H1 (cell line): ENCODE results near the gene CHRNA3. TPM values are rescaled to one million over a fixed set of nuclear protein-coding genes. Genes with fewer than 3 reads are reported as not detected.

Experiments used
- CTCF ChIA-PET: fragments of 300-600 bp; sonication (Branson Sonifier 250); formaldehyde crosslinking; loops from one replicate; lab custom pipeline; 2021; ENCODE audit not compliant: partially characterized antibody; lab: Charles Lee
- POLR2A ChIA-PET: fragments of 300-600 bp; sonication (Branson Sonifier 250); formaldehyde crosslinking; loops from one replicate; lab custom pipeline; 2021; ENCODE audit warnings: inconsistent platforms; ENCODE audit not compliant: partially characterized antibody; lab: Charles Lee
- DNase-seq, 2 experiments: peaks; one replicate each; pipeline versions ENCODE4 v3.0.0 to v3.0.0-alpha.2; 2010 to 2022; ENCODE audit warnings: low spot score in 2 of 2, low read depth in 1 of 2, mixed read lengths in 1 of 2
- FAIRE-seq: peaks from 2 replicates; lab custom pipeline; 2011; peaks lifted over from hg19 to GRCh38; lab: Jason Lieb, UNC
- H2AFZ ChIP-seq: 2 replicates; pipeline ENCODE4 v1.8.1; 2012; ENCODE audit warnings: low read length, inconsistent platforms
- H2AK5ac ChIP-seq: 2 replicates; pipeline ENCODE4 v1.6.1; 2013; ENCODE audit warnings: low read depth, low read length
- H2BK120ac ChIP-seq: replicated peaks from 2 replicates; pipeline ENCODE3; 2013; ENCODE audit warnings: low read depth, low read length, inconsistent platforms
- H2BK12ac ChIP-seq: 2 replicates; pipeline ENCODE4 v1.6.1; 2013; ENCODE audit warnings: low read depth, low read length
- H2BK15ac ChIP-seq: 2 replicates; pipeline ENCODE4 v1.6.1; 2013; ENCODE audit warnings: low read length
- H2BK20ac ChIP-seq: 2 replicates; pipeline ENCODE4 v1.6.1; 2013; ENCODE audit warnings: low read length
- H2BK5ac ChIP-seq: 2 replicates; pipeline ENCODE4 v1.6.1; 2013; ENCODE audit warnings: low read depth, low read length
- H3K14ac ChIP-seq: 2 replicates; pipeline ENCODE4 v1.6.1; 2013; ENCODE audit warnings: inconsistent platforms; ENCODE audit not compliant: insufficient read length
- H3K18ac ChIP-seq: 2 replicates; pipeline ENCODE4 v1.6.1; 2013; ENCODE audit warnings: low read length; ENCODE audit errors: extremely low read depth
- H3K23ac ChIP-seq: 2 replicates; pipeline ENCODE4 v1.6.1; 2013; ENCODE audit warnings: inconsistent platforms; ENCODE audit not compliant: insufficient read length
- H3K23me2 ChIP-seq: 2 replicates; pipeline ENCODE4 v1.6.1; 2013; ENCODE audit warnings: low read depth, low read length
- H3K27ac ChIP-seq: 2 replicates; pipeline ENCODE4 v1.6.1; 2011; ENCODE audit warnings: low read depth, low read length, inconsistent platforms
- H3K27me3 ChIP-seq, 4 experiments: replicated peaks in 1 of 4; 1 replicate in 1 of 4; 2 replicates in 3 of 4; pipeline versions ENCODE4 v1.6.1 to v1.8.1; 2011 to 2013; ENCODE audit warnings: low read length in 3 of 4, mild to moderate bottlenecking in 3 of 4, inconsistent platforms in 2 of 4, mixed read lengths in 2 of 4, moderate library complexity in 1 of 4; ENCODE audit not compliant: control insufficient read depth in 3 of 4, insufficient read depth in 3 of 4; ENCODE audit errors: extremely low read depth in 1 of 4
- H3K36me3 ChIP-seq, 4 experiments: 2 replicates each; pipeline versions ENCODE4 v1.6.1 to v1.8.1; 2011 to 2013; ENCODE audit warnings: mild to moderate bottlenecking in 4 of 4, low read length in 3 of 4, moderate library complexity in 2 of 4, control low read depth in 1 of 4, inconsistent platforms in 1 of 4; ENCODE audit not compliant: insufficient read depth in 4 of 4, control insufficient read depth in 2 of 4
- H3K4ac ChIP-seq: replicated peaks from 2 replicates; pipeline ENCODE3; 2013; ENCODE audit warnings: low read length, low read depth, mixed read lengths, inconsistent platforms; ENCODE audit not compliant: insufficient read length
- H3K4me1 ChIP-seq, 4 experiments: replicated peaks in 1 of 4; 1 replicate in 1 of 4; 2 replicates in 3 of 4; pipeline versions ENCODE4 v1.6.1 to v1.8.1; 2011 to 2013; ENCODE audit warnings: low read length in 3 of 4, inconsistent platforms in 2 of 4, mixed read lengths in 1 of 4; ENCODE audit not compliant: insufficient read depth in 4 of 4, control insufficient read depth in 3 of 4
- H3K4me2 ChIP-seq, 2 experiments: 2 replicates each; pipeline versions ENCODE4 v1.6.1 to v1.8.1; 2011 to 2013; ENCODE audit warnings: low read depth in 2 of 2, low read length in 2 of 2, control low read depth in 1 of 2, inconsistent platforms in 1 of 2, mild to moderate bottlenecking in 1 of 2; ENCODE audit not compliant: insufficient read depth in 1 of 2
- H3K4me3 ChIP-seq, 4 experiments: fragments of 200-600, 300-600 bp in 1 of 4; sonication (generic), shearing (Covaris generic), sonication (Bioruptor Twin) in 1 of 4; 2 replicates each; pipeline versions ENCODE4 v1.5.1 to v1.8.1; 2011 to 2016; ENCODE audit warnings: low read length in 4 of 4, low read depth in 3 of 4, control low read depth in 2 of 4, inconsistent platforms in 2 of 4, mild to moderate bottlenecking in 2 of 4, mixed read lengths in 1 of 4, moderate library complexity in 1 of 4; ENCODE audit not compliant: insufficient read depth in 2 of 4; ENCODE audit errors: extremely low read depth in 1 of 4
- H3K56ac ChIP-seq: replicated peaks from 2 replicates; pipeline ENCODE3; 2013; ENCODE audit warnings: low read depth, mild to moderate bottlenecking, mixed read lengths, low read length, inconsistent platforms; ENCODE audit not compliant: insufficient read length
- H3K79me1 ChIP-seq: 2 replicates; pipeline ENCODE4 v1.6.1; 2013; ENCODE audit warnings: low read depth, low read length, control low read depth
- H3K79me2 ChIP-seq, 2 experiments: 2 replicates each; pipeline versions ENCODE4 v1.6.1 to v1.8.1; 2012 to 2013; ENCODE audit warnings: low read length in 2 of 2, mild to moderate bottlenecking in 2 of 2, inconsistent platforms in 1 of 2; ENCODE audit not compliant: insufficient read depth in 2 of 2, control insufficient read depth in 1 of 2
- H3K9ac ChIP-seq, 4 experiments: replicated peaks in 1 of 4; 1 replicate in 1 of 4; 2 replicates in 3 of 4; pipeline versions ENCODE4 v1.6.1 to v1.8.1; 2011 to 2013; ENCODE audit warnings: low read depth in 3 of 4, low read length in 3 of 4, control low read depth in 2 of 4, mild to moderate bottlenecking in 2 of 4, moderate library complexity in 2 of 4, inconsistent platforms in 1 of 4; ENCODE audit errors: extremely low read depth in 1 of 4
- H3K9me3 ChIP-seq, 2 experiments: 2 replicates each; pipeline versions ENCODE4 v1.6.1 to v1.8.1; 2012 to 2013; ENCODE audit warnings: mild to moderate bottlenecking in 2 of 2, moderate library complexity in 2 of 2, control low read depth in 1 of 2, inconsistent platforms in 1 of 2, low read depth in 1 of 2, low read length in 1 of 2, mixed read lengths in 1 of 2; ENCODE audit not compliant: insufficient read depth in 2 of 2
- H4K20me1 ChIP-seq, 2 experiments: replicated peaks in 1 of 2; 2 replicates each; pipeline versions ENCODE3 to v1.8.1; 2011 to 2013; ENCODE audit warnings: inconsistent platforms in 2 of 2, low read length in 2 of 2, mild to moderate bottlenecking in 1 of 2; ENCODE audit not compliant: insufficient read depth in 2 of 2, control insufficient read depth in 1 of 2
- H4K5ac ChIP-seq: 2 replicates; pipeline ENCODE4 v1.6.1; 2013; ENCODE audit warnings: low read length, low read depth, mixed read lengths, inconsistent platforms; ENCODE audit not compliant: insufficient read length
- H4K8ac ChIP-seq: 2 replicates; pipeline ENCODE4 v1.8.0; 2013; ENCODE audit warnings: mild to moderate bottlenecking, moderate library complexity, low read length, inconsistent platforms; ENCODE audit not compliant: insufficient read depth; ENCODE audit errors: extremely low read depth
- H4K91ac ChIP-seq: replicated peaks from 2 replicates; pipeline ENCODE3; 2013; ENCODE audit warnings: low read length, mixed read lengths, inconsistent platforms; ENCODE audit not compliant: insufficient read length
- ASH2L ChIP-seq: fragments of 200-600, 300-600 bp; sonication (generic); IDR thresholded peaks from one replicate; pipeline ENCODE4 v1.7.1; 2017; ENCODE audit warnings: low read length
- BCL11A ChIP-seq, 2 experiments: IDR thresholded peaks; one replicate each; pipeline ENCODE4 v1.6.1; 2011; ENCODE audit warnings: low read depth in 2 of 2, low read length in 2 of 2, mild to moderate bottlenecking in 2 of 2
- CBX5 ChIP-seq: fragments of 300-800, 300-1000 bp; sonication (generic); IDR thresholded peaks from 2 replicates; pipeline ENCODE4 v1.7.1; 2016; ENCODE audit warnings: antibody characterized with exemption, low read length, low read depth
- CTCF ChIP-seq, 3 experiments: IDR thresholded peaks; 1 replicate in 2 of 3; 2 replicates in 1 of 3; pipeline versions ENCODE4 v1.5.1 to v1.6.1; 2011; ENCODE audit warnings: low read length in 3 of 3, mild to moderate bottlenecking in 3 of 3, inconsistent platforms in 2 of 3, low read depth in 1 of 3, moderate library complexity in 1 of 3; ENCODE audit not compliant: insufficient read depth in 1 of 3; ENCODE audit errors: control extremely low read depth in 1 of 3
- E2F6 ChIP-seq: IDR thresholded peaks from 2 replicates; pipeline ENCODE4 v1.6.1; 2012; ENCODE audit warnings: inconsistent platforms
- JUND ChIP-seq: IDR thresholded peaks from 2 replicates; pipeline ENCODE4 v1.6.1; 2011; ENCODE audit warnings: mild to moderate bottlenecking, improper control_type of control experiment, low read length
- KDM4A ChIP-seq: IDR thresholded peaks from one replicate; pipeline ENCODE4 v1.7.1; 2012; ENCODE audit warnings: low read depth, mild to moderate bottlenecking, moderate library complexity, low read length, inconsistent platforms; ENCODE audit not compliant: severe bottlenecking
- POLR2AphosphoS5 ChIP-seq: IDR thresholded peaks from 2 replicates; pipeline ENCODE4 v1.6.1; 2011; ENCODE audit warnings: low read depth, low read length
- SAP30 ChIP-seq: fragments of 300-600 bp; sonication (generic); IDR thresholded peaks from 2 replicates; pipeline ENCODE4 v1.7.1; 2012; ENCODE audit warnings: low read length, moderate library complexity, mild to moderate bottlenecking, inconsistent platforms; ENCODE audit not compliant: insufficient read depth, insufficient replicate concordance
- SUZ12 ChIP-seq: fragments of 200-600 bp; sonication (generic); IDR thresholded peaks from 2 replicates; pipeline ENCODE4 v1.6.1; 2012; ENCODE audit warnings: mild to moderate bottlenecking, inconsistent platforms, low read length, moderate library complexity, mixed read lengths
- TCF12 ChIP-seq: IDR thresholded peaks from 2 replicates; pipeline ENCODE4 v1.6.1; 2011; ENCODE audit warnings: low read depth, mild to moderate bottlenecking, low read length
- TEAD4 ChIP-seq: IDR thresholded peaks from 2 replicates; pipeline ENCODE4 v1.6.1; 2012; ENCODE audit warnings: low read depth, low read length, inconsistent platforms, mixed read lengths
- YY1 ChIP-seq: IDR thresholded peaks from 2 replicates; pipeline ENCODE4 v1.6.1; 2011; ENCODE audit warnings: low read depth, mild to moderate bottlenecking, low read length
- polyA plus RNA-seq, 7 experiments: library from polyadenylated mRNA; depleted of rRNA in 3 of 7; stranded (reverse) in 5 of 7; unstranded in 2 of 7; fragments of >200 nt in 5 of 7; fragments of 200-250 nt in 2 of 7; gene quantifications; 1 replicate in 5 of 7; 2 replicates in 1 of 7; 4 replicates in 1 of 7; pipeline versions ENCODE4 v1.2.1 to v1.2.3, GENCODE V29; 2011 to 2013; ENCODE audit warnings: missing spikeins in 2 of 7, mixed read lengths in 2 of 7
- total RNA-seq: library from RNA; stranded (reverse); fragmentation: NEBNext Ultra II Directional; extraction: Animal tissue kit (Norgen Biotek cat#: 25700); gene quantifications from 2 replicates; pipeline ENCODE4 v1.2.1, GENCODE V29; 2021

Gene CHRNA3
- total and polyA plus RNA-seq, 2 of the 8 experiments (the other 6 are each of a cell fraction or from before 2014, with no cell fraction given) = 2.1 to 4.7 TPM

GRCh38 chr15:78658823-78659222 is 38.0 kb upstream of the CHRNA3 start:
- Histone ChIP-seq H4K8ac (no peak overlapping the region), H2BK20ac (no peak overlapping the region), H3K23me2 (no peaks in the 10 kb centered on the region), H3K27me3 (no peaks in the 10 kb centered on the region), H3K4me2 (no peak overlapping the region), H2AFZ (no peak overlapping the region), H3K36me3 (no peaks in the 10 kb centered on the region), H4K20me1 (no peaks in the 10 kb centered on the region), H2BK5ac (no peak overlapping the region), H3K4me1 (no peaks in the 10 kb centered on the region), H3K4me3 (no peak overlapping the region), H3K23ac (no peak overlapping the region), H3K27ac (no peak overlapping the region), H3K56ac (no peak overlapping the region), H2BK15ac (no peak overlapping the region), H3K4ac (no peak overlapping the region), H3K9ac (no peak overlapping the region), H2AK5ac (no peak overlapping the region), H3K79me2 (no peaks in the 10 kb centered on the region), H3K18ac (no peak overlapping the region), H4K91ac (no peak overlapping the region), H3K9me3 (no peaks in the 10 kb centered on the region), H3K79me1 (no peaks in the 10 kb centered on the region), H2BK120ac (no peak overlapping the region), H2BK12ac (no peak overlapping the region), H3K14ac (no peak overlapping the region), H4K5ac (no peak overlapping the region)
- CTCF ChIA-PET = interaction anchor here (1.1 to 1.5 kb wide), 3 partner anchors 13 to 83 kb away, joined by 3 to 8 read pairs (median 4); no protein-coding TSS in a partner anchor
- DNase-seq (no peak), FAIRE-seq (no peak)
- POLR2A ChIA-PET = no interaction called here
- no peak for TF ChIP-seq E2F6
- TF ChIP-seq TEAD4 = no peak
- TF ChIP-seq SAP30 = no peak
- TF ChIP-seq CBX5 = no peak
- no peak for TF ChIP-seq POLR2AphosphoS5
- no peak for TF ChIP-seq YY1
- TF ChIP-seq BCL11A (IDR thresholded peaks at IDR 0.05; ENCODE audit: low read depth in 2 of 2, low read length in 2 of 2) = no peak
- TF ChIP-seq JUND = no peak
- TF ChIP-seq CTCF (IDR thresholded peaks at IDR 0.05; ENCODE audit: control extremely low read depth in 1 of 3, insufficient read depth in 1 of 3, low read depth in 1 of 3, low read length in 3 of 3) = no peak
- TF ChIP-seq KDM4A = no peak
- no peak for TF ChIP-seq TCF12
- no peak for TF ChIP-seq SUZ12
- TF ChIP-seq ASH2L = no peak
